ENCODE measurements around the gene ARHGAP9. TPM values are rescaled to one million over a fixed set of nuclear protein-coding genes. Genes with fewer than 3 reads are reported as not detected.

The ARHGAP9 gene
- total RNA-seq, 1 experiment from 2014 or later, result 0.92 TPM

DNA sequence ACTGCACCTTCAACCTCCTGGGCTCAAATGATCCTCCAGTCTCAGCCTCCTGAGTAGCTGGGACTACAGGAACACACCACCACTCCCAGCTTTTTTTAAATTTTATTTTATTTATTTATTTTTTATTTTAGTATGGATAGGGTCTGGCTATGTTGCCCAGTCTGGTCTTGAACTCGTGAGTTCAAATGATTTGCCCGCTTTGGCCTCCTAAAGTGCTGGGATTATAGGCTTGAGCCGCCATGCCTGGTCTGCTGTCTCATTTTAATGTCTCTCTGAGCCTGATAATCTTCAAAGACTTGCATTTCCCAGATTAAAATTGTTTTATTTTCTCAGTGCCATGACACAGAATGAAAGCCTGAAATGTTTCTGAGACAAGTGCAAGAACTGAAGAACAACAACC is 46.3 kb downstream of the ARHGAP9 start:
- no peak overlapping the region for H3K4me3 ChIP-seq (ENCODE audit: low read depth in 2 of 2, low read length in 2 of 2)
- no peak overlapping the region for H3K27ac ChIP-seq (ENCODE audit: low read length)
- no peaks in the 10 kb centered on the region for H3K27me3 ChIP-seq (ENCODE audit: control insufficient read depth, insufficient read depth, low read length)
- in situ Hi-C loops (cut with HindIII; ENCODE audit: low pct_unique_long_range_greater_than_20kb, low sequenced_read_pairs) (no loop called here), intact Hi-C loops (cut with micrococcal nuclease; ENCODE audit: unreplicated experiment) (no loop called here)
- DNase-seq (ENCODE audit: low read depth, low spot score) (no peak), ATAC-seq (no peak)
- peaks cover 6% of the 10 kb centered on the region for H3K4me1 ChIP-seq (ENCODE audit: control insufficient read depth, insufficient read depth, low read length)
- ChIA-PET CTCF (interaction anchor here (1.6 kb wide), 1 partner anchor 19 kb away, joined by 4 read pairs; no protein-coding TSS in a partner anchor), POLR2A (interaction anchor here (0.6 to 0.7 kb wide), 2 partner anchors 23 to 581 kb away, joined by 5 to 8 read pairs; no protein-coding TSS in a partner anchor)
- TF ChIP-seq, protein P1, sequence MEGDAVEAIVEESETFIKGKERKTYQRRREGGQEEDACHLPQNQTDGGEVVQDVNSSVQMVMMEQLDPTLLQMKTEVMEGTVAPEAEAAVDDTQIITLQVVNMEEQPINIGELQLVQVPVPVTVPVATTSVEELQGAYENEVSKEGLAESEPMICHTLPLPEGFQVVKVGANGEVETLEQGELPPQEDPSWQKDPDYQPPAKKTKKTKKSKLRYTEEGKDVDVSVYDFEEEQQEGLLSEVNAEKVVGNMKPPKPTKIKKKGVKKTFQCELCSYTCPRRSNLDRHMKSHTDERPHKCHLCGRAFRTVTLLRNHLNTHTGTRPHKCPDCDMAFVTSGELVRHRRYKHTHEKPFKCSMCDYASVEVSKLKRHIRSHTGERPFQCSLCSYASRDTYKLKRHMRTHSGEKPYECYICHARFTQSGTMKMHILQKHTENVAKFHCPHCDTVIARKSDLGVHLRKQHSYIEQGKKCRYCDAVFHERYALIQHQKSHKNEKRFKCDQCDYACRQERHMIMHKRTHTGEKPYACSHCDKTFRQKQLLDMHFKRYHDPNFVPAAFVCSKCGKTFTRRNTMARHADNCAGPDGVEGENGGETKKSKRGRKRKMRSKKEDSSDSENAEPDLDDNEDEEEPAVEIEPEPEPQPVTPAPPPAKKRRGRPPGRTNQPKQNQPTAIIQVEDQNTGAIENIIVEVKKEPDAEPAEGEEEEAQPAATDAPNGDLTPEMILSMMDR (IDR thresholded peaks at IDR 0.05), result no peak
- TF ChIP-seq TCF7L2 (IDR thresholded peaks at IDR 0.05; ENCODE audit: low read depth, low read length), result no peak
- no peak for TF ChIP-seq POLR2AphosphoS5 (IDR thresholded peaks at IDR 0.05; ENCODE audit: low read depth, low read length)
- no peak for TF ChIP-seq SIN3A (IDR thresholded peaks at IDR 0.05; ENCODE audit: borderline replicate concordance, insufficient read depth, low read depth, low read length)
- TF ChIP-seq REST (IDR thresholded peaks at IDR 0.05; ENCODE audit: insufficient read depth in 1 of 2, low read depth in 2 of 2, low read length in 1 of 2), result no peak
- H3K9me3 ChIP-seq (ENCODE audit: control insufficient read depth, insufficient read depth, low read depth, low read length), result no peaks in the 10 kb centered on the region
- no peaks in the 10 kb centered on the region for H3K36me3 ChIP-seq (ENCODE audit: control insufficient read depth, insufficient read depth, low read length)
- no TSS peak for BruUV-seq (replicated peaks)

GRCh38 chr12:57431654-57432188 is 47.9 kb downstream of the ARHGAP9 start:
- Histone ChIP-seq H3K36me3 (ENCODE audit: control insufficient read depth, insufficient read depth, low read length) (no peaks in the 10 kb centered on the region), H3K9me3 (ENCODE audit: control insufficient read depth, insufficient read depth, low read depth, low read length) (no peaks in the 10 kb centered on the region), H3K4me1 (ENCODE audit: control insufficient read depth, insufficient read depth, low read length) (peaks cover 6% of the 10 kb centered on the region), H3K27ac (ENCODE audit: low read length) (peak overlapping the region; percentile 98), H3K27me3 (ENCODE audit: control insufficient read depth, insufficient read depth, low read length) (no peaks in the 10 kb centered on the region), H3K4me3 (ENCODE audit: low read depth in 2 of 2, low read length in 2 of 2) (peak overlapping the region; percentile 60 to 62; a peak in 3 of 4 replicates)
- intact Hi-C loops (cut with micrococcal nuclease; ENCODE audit: unreplicated experiment) (no loop called here), in situ Hi-C loops (cut with HindIII; ENCODE audit: low pct_unique_long_range_greater_than_20kb, low sequenced_read_pairs) (no loop called here)
- DNase-seq (ENCODE audit: low read depth, low spot score) (no peak), ATAC-seq (no peak)
- no TSS peak for BruUV-seq (replicated peaks)
- TF ChIP-seq REST (IDR thresholded peaks at IDR 0.05; ENCODE audit: insufficient read depth in 1 of 2, low read depth in 2 of 2, low read length in 1 of 2) (no peak), POLR2AphosphoS5 (IDR thresholded peaks at IDR 0.05; ENCODE audit: low read depth, low read length) (no peak), SIN3A (IDR thresholded peaks at IDR 0.05; ENCODE audit: borderline replicate concordance, insufficient read depth, low read depth, low read length) (no peak), TCF7L2 (IDR thresholded peaks at IDR 0.05; ENCODE audit: low read depth, low read length) (no peak)
- TF ChIP-seq, protein P1 (IDR thresholded peaks at IDR 0.05), result no peak
- ChIA-PET CTCF (interaction anchor here (1.6 kb wide), 1 partner anchor 21 kb away, joined by 4 read pairs; no protein-coding TSS in a partner anchor), POLR2A (interaction anchor here (0.7 to 0.8 kb wide), 3 partner anchors 9 to 1449 kb away, joined by 5 to 15 read pairs (median 9); no protein-coding TSS in a partner anchor)
